NCI-H1436 treated with DMSO at 0.1 percent for 48 hours (cell line): Measurements from ENCODE around the gene MCOLN3.
"Not testable (repeated sequence)": the region's sequence is repeated elsewhere in the genome, so short reads cannot be mapped to it uniquely, and the experiment has no call there.

Experiments
- DNase-seq: peaks from one replicate; lab custom pipeline; 2025; lab: John Stamatoyannopoulos, UW

MCOLN3 gene

GRCh38 chr1:85049735-85050166 lies 1.5 kb upstream of the MCOLN3 start:
- DNase-seq = no peak

GRCh38 chr1:85047472-85048295 lies 616 bp downstream of the MCOLN3 start:
- no peak for DNase-seq

- DNase-seq = no peak
Observed at GRCh38 chr1:85047144-85047471, 1.2 kb downstream of the MCOLN3 start.

GRCh38 chr1:85042413-85042812 lies 5.9 kb downstream of the MCOLN3 start:
- DNase-seq = no peak

GRCh38 chr1:85041793-85042192 lies 6.5 kb downstream of the MCOLN3 start:
- no peak for DNase-seq

- no peak for DNase-seq
Observed at GRCh38 chr1:85033221-85033620, 15.1 kb downstream of the MCOLN3 start.

- no peak for DNase-seq
Observed at GRCh38 chr1:85030536-85030935, 17.8 kb downstream of the MCOLN3 start.

GRCh38 chr1:85028151-85028550 lies 20.1 kb downstream of the MCOLN3 start:
- DNase-seq = no peak

GRCh38 chr1:85027242-85027983 lies 20.9 kb downstream of the MCOLN3 start:
- no peak for DNase-seq

- no peak for DNase-seq
Observed at GRCh38 chr1:85025940-85026339, 22.4 kb downstream of the MCOLN3 start.

- no peak for DNase-seq
Observed at GRCh38 chr1:85024736-85025135, 23.6 kb downstream of the MCOLN3 start.

GRCh38 chr1:85022700-85023099 lies 25.6 kb downstream of the MCOLN3 start:
- DNase-seq = no peak

GRCh38 chr1:85019994-85020393 lies 28.3 kb downstream of the MCOLN3 start:
- no peak for DNase-seq

- no peak for DNase-seq
Observed at GRCh38 chr1:85015826-85016225, 32.5 kb downstream of the MCOLN3 start.

GRCh38 chr1:85005641-85006040 lies 42.7 kb downstream of the MCOLN3 start:
- DNase-seq = not testable (repeated sequence)

- no peak for DNase-seq
Observed at GRCh38 chr1:85001742-85002141, 46.6 kb downstream of the MCOLN3 start.

GRCh38 chr1:84998642-84999280 lies 49.5 kb downstream of the MCOLN3 start:
- no peak for DNase-seq

- DNase-seq = no peak
Observed at GRCh38 chr1:84997667-84998600, 50.4 kb downstream of the MCOLN3 start.

GRCh38 chr1:84996846-84997666 lies 51.2 kb downstream of the MCOLN3 start, which contains the start of gene MCOLN2:
MCOLN2 (minus strand) TSS chr1:84997113; CDS start chr1:84996872, 241 bp downstream.
- no peak for DNase-seq

- DNase-seq = no peak
Observed at GRCh38 chr1:84995484-84996334, 52.6 kb downstream of the MCOLN3 start.
